Testis (tissue), 3 donors: Measurements from ENCODE around the gene ITIH3. TPM values are rescaled to one million over a fixed set of nuclear protein-coding genes. Genes with fewer than 3 reads are reported as not detected.

Source experiments
- DNase-seq: peaks from one replicate; pipeline ENCODE4 v3.0.0-alpha.2; 2019
- H3K27ac ChIP-seq, 2 donors: fragments of 200-600 bp; sonication (generic); one replicate each; pipeline ENCODE4 v1.5.1; 2019
- H3K27me3 ChIP-seq: fragments of 200-600 bp; sonication (generic); one replicate; pipeline ENCODE4 v1.5.1; 2019
- H3K36me3 ChIP-seq: fragments of 200-600 bp; sonication (generic); one replicate; pipeline ENCODE4 v1.5.1; 2017; ENCODE audit warnings: low read depth; ENCODE audit errors: missing control alignments
- H3K4me1 ChIP-seq: fragments of 200-600 bp; sonication (generic); one replicate; pipeline ENCODE4 v1.5.1; 2019
- H3K4me3 ChIP-seq, 2 donors: fragments of 200-600 bp; sonication (generic); one replicate each; pipeline ENCODE4 v1.5.1; 2017 to 2019
- H3K9me3 ChIP-seq: fragments of 200-600 bp; sonication (generic); one replicate; pipeline ENCODE4 v1.5.1; 2017
- CTCF ChIP-seq, 3 experiments: fragments of 450-650 bp in 2 of 3; fragments of 200-600 bp in 1 of 3; sonication (generic) in 1 of 3; IDR thresholded peaks; one replicate each; pipeline ENCODE4 v1.5.1; 2016 to 2019; ENCODE audit warnings: antibody characterized with exemption in 3 of 3, mild to moderate bottlenecking in 2 of 3, moderate library complexity in 1 of 3
- POLR2A ChIP-seq: fragments of 450-650 bp; IDR thresholded peaks from one replicate; pipeline ENCODE4 v1.6.1; 2017; ENCODE audit warnings: antibody characterized with exemption, mild to moderate bottlenecking, moderate library complexity
- WGBS, 2 donors: methylation state at CpG; one replicate each; pipeline ENCODE4 v1.1.5; 2018; 5-methylcytosine and 5-hydroxymethylcytosine counted together
- intact Hi-C: fragments of 100-400 bp; cut with DNase I; formaldehyde crosslinking; loops from one replicate; pipeline ENCODE4 v1.15.1; 2023; ENCODE audit warnings: low total_unique reads
- polyA plus RNA-seq: library from polyadenylated mRNA; stranded (reverse); fragments of 350-450 nt; fragmentation: Illumina TruSeq; extraction: RNeasy Lipid Tissue Mini Kit (QIAGEN cat#74804); gene quantifications from one replicate; pipeline ENCODE4 v1.2.3, GENCODE V29; 2014; ENCODE audit warnings: low read depth, low replicate concordance; ENCODE audit not compliant: insufficient read depth
- total RNA-seq, 2 donors: library from RNA; depleted of rRNA; stranded (reverse); fragments of >200 nt; gene quantifications; one replicate each; pipeline ENCODE4 v1.2.3, GENCODE V29; 2016

ITIH3 gene
- total and polyA plus RNA-seq, 3 donors from 2014 or later: 5.4 to 9.9 (median 6.3) TPM

- TF ChIP-seq CTCF (IDR thresholded peaks at IDR 0.05): peak in 1 of 3 experiments; percentile 36
- no peak for TF ChIP-seq POLR2A
- intact Hi-C loops: no loop called here
- no peaks in the 10 kb centered on the region for H3K27me3 ChIP-seq
- peak overlapping the region; percentile 26 to 67 for H3K27ac ChIP-seq
- no peaks in the 10 kb centered on the region for H3K36me3 ChIP-seq
- no peak overlapping the region for H3K4me3 ChIP-seq
- 83 to 84% methylated on average over 7 of the region's 7 CpGs for WGBS, 2 donors
- DNase-seq: no peak
- H3K4me1 ChIP-seq: peaks cover 11% of the 10 kb centered on the region
- H3K9me3 ChIP-seq: no peaks in the 10 kb centered on the region
These were observed 51.3 kb downstream of the ITIH3 start for GRCh38 chr3:52845691-52846431.

GRCh38 chr3:52846432-52846965 is 51.9 kb downstream of the ITIH3 start:
- Histone ChIP-seq H3K36me3 (no peaks in the 10 kb centered on the region), H3K9me3 (no peaks in the 10 kb centered on the region), H3K4me1 (peaks cover 11% of the 10 kb centered on the region), H3K27me3 (no peaks in the 10 kb centered on the region), H3K4me3 (no peak overlapping the region), H3K27ac (no peak overlapping the region)
- no peak for DNase-seq
- no peak for TF ChIP-seq CTCF (IDR thresholded peaks at IDR 0.05)
- TF ChIP-seq POLR2A: no peak
- intact Hi-C loops: no loop called here
- WGBS, 2 donors: 76 to 85% methylated on average over 15 of the region's 15 CpGs

GRCh38 chr3:52847241-52847640 is 52.6 kb downstream of the ITIH3 start:
- TF ChIP-seq CTCF (IDR thresholded peaks at IDR 0.05): no peak
- TF ChIP-seq POLR2A: no peak
- DNase-seq: no peak
- Histone ChIP-seq H3K9me3 (no peaks in the 10 kb centered on the region), H3K4me3 (no peak overlapping the region), H3K27me3 (no peaks in the 10 kb centered on the region), H3K4me1 (peaks cover 11% of the 10 kb centered on the region), H3K27ac (no peak overlapping the region), H3K36me3 (no peaks in the 10 kb centered on the region)
- intact Hi-C loops: no loop called here
- 88 to 96% methylated on average over 6 of the region's 6 CpGs for WGBS, 2 donors

GRCh38 chr3:52847726-52848125 is 53.1 kb downstream of the ITIH3 start:
- H3K4me3 ChIP-seq: no peak overlapping the region
- WGBS, 2 donors: 81 to 92% methylated on average over 7 of the region's 7 CpGs
- no peaks in the 10 kb centered on the region for H3K9me3 ChIP-seq
- H3K27me3 ChIP-seq: no peaks in the 10 kb centered on the region
- TF ChIP-seq CTCF (IDR thresholded peaks at IDR 0.05) (no peak), POLR2A (no peak)
- no peak overlapping the region for H3K27ac ChIP-seq
- DNase-seq: no peak
- intact Hi-C loops: no loop called here
- no peaks in the 10 kb centered on the region for H3K36me3 ChIP-seq
- peaks cover 11% of the 10 kb centered on the region for H3K4me1 ChIP-seq

GRCh38 chr3:52848617-52849016 is 54.0 kb downstream of the ITIH3 start:
- Histone ChIP-seq H3K4me1 (peaks cover 7% of the 10 kb centered on the region), H3K27ac (no peak overlapping the region), H3K36me3 (no peaks in the 10 kb centered on the region), H3K4me3 (no peak overlapping the region), H3K9me3 (no peaks in the 10 kb centered on the region), H3K27me3 (no peaks in the 10 kb centered on the region)
- WGBS, 2 donors: 78 to 81% methylated on average over 4 to 7 of the region's 7 CpGs
- no peak for DNase-seq
- intact Hi-C loops: no loop called here
- TF ChIP-seq POLR2A (no peak), CTCF (IDR thresholded peaks at IDR 0.05) (no peak)
